AG20443 (cell line): ENCODE results near the gene GABBR2.
"Not testable (repeated sequence)": the region's sequence is repeated elsewhere in the genome, so short reads cannot be mapped to it uniquely, and the experiment has no call there.

ENCODE experiments used
- DNase-seq: peaks from one replicate; pipeline ENCODE4 v3.0.0; 2012; ENCODE audit warnings: low spot score, mixed read lengths

Gene GABBR2

DNA sequence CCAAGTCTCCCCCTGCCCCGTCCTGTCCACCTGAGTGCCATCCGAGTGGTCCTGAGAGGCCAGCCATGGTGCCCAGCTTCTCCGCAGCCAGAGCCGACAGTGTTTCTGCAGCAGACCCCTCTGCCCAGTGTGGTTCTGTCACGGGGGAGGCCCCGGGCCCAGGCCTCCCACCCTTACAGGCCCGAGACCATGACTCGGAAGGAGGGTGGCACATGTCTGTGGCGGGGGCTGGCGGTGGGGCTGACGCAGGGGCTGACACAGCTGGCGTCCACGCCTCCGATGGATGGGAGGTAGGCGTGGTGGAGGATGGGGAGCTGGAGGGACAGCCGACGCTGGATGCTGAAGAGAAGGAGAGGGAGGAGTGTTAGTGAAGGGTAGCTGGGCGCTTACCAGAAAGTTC, 418.3 kb downstream of the GABBR2 start:
- no peak for DNase-seq

DNA sequence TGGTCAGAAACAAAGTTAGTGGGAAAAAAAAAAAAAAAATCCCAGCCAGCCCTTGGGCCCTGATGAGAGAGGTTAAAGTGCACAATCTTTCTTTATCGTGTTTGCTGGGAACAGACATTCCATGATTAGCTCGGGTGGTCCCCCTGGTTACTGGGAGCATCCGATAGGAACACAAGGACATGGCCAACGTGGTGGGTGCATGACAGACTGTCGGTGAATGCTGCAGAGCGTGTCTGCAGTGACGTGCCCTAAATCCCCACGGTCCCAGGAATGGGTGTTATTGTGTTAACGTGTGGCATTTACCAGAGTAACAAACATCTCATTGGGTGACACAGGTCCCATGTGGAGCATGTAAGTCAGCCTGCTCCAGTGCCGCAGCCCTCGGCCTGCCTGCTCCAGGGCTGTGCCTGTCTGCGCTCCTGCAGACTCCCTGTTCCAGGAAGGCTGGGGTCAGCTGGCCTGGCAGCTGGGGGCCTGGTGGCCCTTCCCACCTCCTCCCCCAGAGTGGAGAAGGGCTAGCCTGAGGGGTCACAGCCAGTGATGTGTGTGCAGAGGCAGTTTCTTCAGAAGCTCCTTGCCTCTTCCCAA, 419.0 kb downstream of the GABBR2 start:
- no peak for DNase-seq

DNA sequence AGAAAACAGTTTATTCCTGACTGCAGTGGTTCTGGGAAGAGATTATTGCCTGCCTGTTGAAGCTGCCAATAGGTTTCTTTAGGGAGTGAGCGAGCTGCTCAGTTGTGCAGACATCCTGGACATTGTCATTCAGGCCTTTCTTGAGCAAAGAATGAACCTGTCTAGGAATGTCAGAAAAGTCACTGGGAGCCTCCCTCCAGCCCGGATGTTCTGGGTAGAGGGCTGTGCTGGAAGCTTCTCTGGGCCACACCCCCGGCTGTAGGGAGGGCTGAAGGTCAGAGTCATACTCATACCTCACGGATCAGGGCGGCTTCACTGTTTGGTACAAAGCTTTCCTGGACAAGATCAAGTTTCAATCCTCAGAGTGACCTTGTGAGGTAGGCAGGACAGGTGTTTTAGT, 419.9 kb downstream of the GABBR2 start:
- no peak for DNase-seq

DNA sequence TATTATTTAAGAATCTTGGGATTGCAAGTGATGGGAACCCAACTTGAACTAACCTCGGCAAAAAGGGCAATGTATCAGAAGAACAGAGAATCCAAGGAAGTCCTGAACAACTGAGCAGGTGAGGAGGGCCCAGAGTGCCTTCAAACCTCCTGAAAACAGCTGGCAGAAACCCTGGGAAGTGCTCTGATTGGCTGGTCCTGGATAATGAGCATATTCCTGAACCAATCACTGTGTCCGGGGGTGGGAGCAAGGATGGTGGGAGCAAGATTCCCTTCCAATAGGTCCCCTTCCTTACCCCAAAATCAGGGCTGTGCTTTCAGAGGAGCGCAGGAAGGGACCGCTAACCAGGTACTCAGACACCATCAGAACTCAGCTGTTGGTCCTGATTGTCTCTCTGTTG, 421.4 kb downstream of the GABBR2 start:
- DNase-seq, result no peak

DNA sequence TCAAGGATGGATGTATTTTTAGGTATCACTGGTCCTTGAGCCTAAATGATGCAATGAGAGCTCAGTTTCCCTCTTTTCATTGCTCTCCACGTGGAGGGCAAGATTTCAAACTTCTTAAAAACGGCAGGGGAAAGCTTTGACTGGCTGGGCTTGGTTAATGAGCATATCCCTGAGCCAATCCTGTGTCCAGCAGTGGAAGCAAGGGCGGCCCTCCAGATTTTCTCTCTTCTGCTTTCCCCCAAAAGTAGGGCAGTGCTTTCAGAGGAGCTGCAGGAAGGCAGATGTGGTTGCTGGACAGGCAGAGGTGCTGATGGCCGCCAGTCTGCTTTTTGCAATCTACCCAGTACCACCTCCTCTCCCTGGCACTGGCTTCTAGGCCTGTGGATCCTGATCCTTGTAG, 423.3 kb downstream of the GABBR2 start:
- no peak for DNase-seq

DNA sequence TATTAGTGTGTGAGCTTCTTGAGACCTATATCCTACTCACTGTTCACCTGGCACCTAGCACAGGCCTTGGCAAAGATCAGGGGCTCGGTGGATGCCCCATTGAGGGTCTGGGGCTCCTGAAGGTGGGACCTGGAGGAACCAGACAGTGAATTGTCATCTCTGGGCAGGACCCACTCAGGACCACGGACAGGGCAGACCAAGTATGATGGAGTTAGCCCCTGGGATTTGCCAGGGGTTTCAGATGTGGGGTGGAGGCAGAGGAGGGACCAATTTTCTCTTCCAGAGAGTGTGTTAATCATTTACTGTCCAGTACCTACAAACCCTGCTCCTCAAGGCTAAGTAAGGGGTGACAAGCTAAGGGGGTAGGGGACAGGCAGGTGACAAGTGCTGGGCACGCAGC, 424.0 kb downstream of the GABBR2 start:
- DNase-seq, result no peak

DNA sequence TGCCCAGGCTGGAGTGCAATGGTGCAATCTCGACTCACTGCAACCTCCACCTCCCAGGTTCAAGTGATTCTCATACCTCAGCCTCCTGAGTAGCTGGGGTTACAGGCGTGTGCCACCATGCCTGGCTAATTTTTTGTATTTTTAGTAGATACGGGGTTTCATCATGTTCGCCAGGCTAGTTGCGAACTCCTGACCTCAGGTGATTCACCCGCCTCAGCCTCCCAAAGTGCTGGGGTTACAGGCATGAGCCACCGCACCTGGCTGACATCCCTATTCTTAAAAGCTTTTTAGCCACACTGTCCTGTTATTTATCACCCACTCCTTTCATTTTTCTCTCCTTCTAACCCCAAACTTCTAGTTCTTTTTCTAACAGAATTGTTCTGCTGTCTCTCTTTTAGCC, 425.6 kb downstream of the GABBR2 start:
- DNase-seq, result not testable (repeated sequence)

DNA sequence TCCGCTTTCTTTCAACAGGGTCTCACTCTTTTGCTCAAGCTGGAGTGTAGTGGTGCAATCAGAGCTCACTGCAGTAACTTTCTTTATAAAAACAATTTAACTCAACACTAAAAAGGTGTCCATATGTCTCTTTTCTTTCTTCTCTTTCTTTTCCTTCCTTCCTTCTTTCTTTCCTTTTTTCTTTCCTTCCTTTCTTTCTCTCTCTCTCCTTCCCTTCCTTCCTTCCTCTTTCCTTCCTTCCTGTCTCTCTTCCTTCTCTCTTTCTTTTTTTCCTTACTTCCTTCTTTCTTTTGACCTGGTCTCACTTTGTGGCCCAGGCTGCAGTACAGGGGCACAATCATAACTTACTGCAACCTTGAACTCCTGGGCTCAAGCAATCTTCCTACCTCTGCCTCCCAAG, 427.5 kb downstream of the GABBR2 start:
- no peak for DNase-seq

DNA sequence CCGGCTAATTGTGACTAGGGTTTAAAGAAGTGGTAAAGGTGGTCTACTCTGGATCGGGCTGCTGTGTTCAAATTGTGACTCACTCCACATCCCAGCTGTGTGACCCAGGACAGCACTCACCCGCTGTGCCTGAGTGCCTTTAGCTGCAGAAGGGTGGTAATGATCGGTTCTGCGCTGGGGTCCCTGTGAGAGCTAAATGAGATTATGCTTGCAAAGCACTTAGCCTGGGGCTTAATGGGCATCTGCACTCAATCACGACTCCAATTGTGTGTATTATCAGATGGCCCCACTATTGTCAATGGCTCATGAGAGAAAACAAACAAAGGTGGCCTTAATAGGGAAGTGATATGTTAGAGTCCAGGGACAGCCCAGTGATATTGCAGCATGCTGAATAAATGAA, 428.2 kb downstream of the GABBR2 start:
- no peak for DNase-seq

DNA sequence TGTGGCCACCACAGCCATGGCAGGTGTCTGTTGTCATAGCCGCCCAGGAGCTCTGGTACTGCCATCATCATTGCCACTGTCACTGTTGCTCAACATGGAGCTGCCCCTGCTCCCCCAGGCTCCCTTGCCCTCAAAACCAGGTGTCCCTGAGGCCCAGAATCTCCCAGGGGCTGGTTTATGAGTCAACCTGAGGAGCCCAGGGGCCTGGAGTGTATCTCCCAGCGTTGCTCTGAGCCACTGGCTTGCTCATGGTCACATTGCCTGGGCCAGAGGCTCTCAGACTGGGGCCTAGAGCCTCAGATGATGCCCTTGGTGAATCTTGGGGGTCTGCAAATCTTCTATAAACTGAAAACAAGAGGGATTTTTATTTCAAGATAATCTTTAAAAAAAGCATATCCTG, 428.6 kb downstream of the GABBR2 start:
- no peak for DNase-seq

DNA sequence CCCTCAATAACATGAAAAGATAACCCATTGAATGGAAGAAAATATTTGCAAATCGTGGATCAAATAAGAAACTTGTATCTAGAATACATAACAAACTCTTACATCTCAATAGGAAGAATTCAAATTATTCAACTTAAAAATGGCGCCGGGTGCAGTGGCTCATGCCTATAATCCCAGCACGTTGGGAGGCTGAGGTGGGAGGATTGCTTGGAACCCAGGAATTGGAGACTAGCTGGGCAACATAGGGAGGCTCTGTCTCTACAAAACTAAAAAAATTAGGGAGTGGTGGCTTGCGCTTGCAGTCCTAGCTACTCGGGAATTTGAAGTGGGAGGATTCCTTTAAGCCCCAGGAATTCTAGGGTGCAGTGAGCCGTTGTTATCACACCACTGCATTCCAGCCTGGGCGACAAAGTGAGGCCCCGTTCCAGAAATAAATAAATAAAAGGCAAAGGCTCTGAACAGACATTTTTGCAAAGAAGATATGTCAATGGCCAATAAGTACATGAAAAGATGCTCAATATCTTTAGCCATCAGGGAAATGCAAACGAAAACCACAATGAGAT, 431.7 kb downstream of the GABBR2 start:
- DNase-seq, result no peak

DNA sequence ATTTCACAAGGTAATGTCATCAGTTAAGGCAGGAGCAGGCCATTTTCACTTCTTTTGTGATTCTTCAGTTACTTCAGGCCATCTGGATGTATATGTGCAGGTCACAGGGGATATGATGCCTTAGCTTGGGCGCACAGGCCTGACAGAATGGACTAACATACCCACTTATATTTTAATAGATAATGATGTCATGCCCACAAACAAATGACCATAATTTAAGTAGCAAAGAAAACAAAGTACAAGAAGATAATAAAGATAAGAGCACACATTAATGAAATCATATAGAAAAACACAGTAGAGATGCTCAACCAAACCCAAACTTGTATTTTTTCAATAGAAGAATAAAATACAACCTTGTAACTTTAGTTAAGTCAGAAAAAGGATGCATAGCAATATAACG, 433.6 kb downstream of the GABBR2 start:
- DNase-seq, result no peak

DNA sequence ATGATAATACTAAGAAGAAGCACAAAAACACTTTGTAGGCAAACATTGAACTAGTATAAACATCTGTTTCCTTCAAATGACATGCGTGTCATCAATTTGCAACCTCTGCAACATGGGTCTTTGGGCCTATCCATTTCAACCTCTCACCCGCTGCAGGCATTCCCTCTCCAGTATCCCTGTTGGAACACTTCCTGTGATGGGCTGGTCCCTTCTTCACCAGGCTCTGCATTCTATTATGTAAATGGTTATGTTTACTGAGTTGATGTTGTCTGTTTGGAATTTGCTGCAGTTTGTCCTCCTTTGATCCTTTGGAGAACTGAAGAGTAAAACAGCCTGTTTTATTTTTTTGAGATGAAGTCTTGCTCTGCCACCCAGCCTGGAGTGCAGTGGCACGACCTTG, 436.7 kb downstream of the GABBR2 start:
- no peak for DNase-seq

DNA sequence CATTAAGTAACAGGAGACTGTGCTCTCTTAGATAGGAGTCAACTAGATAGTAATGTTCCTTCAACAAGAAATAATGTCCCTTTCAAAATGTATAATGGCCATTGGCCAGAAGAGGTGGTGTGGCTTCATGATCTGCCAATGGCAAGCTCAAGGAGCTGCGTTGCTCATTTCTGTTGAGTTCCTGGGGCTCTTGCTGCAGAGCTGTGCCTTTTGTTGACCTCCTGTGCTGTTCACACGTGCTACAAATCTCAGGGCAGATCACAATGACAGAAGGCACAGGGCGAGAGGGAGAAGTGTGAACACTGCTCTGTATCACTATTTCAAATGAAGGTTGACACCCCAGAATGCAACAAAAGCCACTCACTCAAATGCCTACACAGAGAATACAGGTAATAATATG, 437.3 kb downstream of the GABBR2 start:
- DNase-seq, result no peak

DNA sequence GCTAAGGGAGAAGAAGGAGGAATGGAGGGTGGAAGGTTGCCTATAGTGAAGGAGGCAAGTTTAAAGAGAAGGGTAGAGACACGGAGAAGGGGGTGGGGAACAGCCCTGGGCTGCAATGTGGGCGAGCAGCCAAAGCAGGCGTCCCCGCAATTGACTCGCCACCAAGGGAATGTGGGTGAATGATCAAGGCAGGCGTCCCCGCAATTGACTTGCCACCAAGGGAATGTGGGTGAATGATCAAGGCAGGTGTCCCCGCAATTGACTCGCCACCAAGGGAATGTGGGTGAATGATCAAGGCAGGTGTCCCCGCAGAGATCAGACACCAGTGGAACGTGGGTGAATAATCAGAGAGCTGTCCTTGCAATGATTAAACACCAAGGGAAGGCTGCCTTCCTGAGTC, 438.5 kb downstream of the GABBR2 start:
- DNase-seq, result not testable (repeated sequence)

DNA sequence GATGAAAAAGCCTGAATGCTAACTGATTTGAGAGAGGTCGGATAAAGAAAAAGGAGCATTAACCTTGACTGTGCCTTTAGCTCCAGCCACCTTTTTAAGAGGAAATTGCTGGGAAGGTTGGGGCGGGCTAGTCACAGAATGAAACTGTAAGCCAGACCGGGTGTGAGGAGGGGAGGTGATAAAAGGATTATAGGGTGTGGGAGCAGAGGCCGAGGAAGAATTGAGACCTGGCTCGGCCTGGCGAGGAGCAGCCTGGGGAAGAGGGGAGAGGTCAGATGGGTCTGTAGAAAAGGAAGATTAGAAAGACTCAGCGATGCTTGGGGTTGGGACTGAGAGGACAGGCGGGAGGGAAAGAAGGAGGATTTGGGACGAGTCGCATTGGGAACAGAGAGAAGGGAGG, 439.1 kb downstream of the GABBR2 start:
- not testable (repeated sequence) for DNase-seq

DNA sequence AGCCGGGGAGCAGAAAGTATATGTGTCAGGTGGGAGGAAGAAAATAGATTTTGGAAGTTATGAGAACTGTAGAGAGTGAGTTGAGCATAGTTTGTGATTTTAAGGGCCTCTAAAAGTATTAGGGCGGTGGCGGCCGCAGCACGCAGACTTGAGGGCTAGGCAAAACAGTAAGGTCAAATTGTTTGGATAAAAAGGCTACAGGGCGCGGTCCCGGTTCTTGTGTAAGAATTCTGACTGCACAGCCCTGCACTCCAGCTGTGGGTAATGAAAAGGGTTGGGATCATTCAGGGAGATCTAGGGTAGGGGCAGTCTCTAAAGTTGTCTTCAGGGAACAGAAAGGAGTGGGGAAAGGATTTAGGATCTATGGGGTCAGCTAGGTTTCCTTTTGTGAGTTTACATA, 441.2 kb downstream of the GABBR2 start:
- DNase-seq, result not testable (repeated sequence)

DNA sequence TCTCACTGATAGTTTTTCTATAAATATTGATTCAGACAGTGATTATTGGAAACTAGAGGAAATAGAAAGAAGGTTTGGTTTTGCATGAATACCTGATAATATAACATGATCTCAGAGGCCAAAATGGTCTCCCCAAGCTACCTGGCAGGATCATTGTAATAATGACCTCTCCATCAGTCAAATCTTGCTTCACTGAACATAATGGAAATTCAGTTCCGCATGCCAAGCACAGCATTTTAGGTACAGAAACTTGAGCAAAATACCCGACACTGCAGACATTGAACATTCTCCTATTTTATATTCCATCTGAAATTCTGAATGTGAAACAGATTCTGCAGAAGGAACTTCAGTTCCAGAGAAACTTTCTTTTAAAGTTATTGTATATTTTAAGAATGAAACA, 444.2 kb downstream of the GABBR2 start:
- no peak for DNase-seq

DNA sequence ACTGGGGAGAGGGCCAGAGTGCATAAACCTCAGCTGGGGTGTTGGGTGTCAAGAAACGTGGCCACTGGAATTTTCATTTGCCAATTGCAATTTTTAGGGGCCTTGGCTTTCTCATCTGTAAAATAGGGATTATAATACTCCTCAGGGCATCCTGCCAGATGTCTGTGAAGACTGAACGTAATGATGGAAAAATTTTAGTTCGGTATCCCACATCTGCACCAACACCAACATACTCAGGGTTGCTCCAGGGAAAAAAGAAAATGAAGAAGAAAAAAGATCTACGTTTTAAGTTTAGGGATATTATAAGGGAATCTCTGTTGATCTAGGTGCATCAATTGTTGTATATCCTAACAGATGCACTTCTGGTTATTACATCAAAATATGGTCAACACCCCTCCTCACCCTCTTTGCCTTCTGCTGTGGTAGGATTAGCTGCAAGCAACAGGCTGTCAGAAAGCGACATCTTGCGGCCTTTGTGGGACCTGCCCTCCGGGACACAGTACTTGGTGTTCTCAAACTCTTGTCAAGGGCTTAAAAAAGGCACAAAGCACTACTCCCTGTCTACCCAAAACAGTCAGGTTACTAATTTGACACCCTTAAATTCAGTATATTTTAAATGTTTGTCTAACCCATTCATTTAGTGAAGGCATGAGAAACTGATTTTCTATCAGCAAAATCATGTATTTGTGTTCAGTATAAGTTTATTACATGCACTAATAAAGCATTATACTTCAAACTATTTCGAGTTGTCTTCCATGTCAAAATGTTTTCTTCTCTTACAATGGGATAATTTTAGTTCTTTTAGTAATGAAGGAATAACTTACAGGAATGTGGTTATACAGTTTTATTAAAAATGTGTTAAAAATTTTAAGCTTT, 445.0 kb downstream of the GABBR2 start:
- DNase-seq, result peak; percentile 87

DNA sequence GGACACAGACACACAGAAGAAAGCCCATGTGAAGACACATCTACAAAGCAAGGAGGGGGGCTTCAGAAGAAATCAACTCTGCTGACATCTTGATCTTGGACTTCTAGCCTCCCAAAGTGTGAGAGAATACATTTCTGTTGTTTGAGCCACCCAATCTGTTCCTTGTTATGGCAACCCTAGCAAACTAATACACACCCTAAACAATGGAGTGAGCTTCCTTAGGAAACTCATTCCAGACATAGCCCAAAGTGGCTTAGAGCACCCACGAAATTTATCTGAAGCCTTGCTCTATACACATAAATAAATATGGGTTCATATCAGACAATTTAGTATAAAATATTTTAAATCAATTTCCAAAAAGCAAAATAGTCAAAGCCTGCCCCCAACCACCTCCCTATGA, 445.7 kb downstream of the GABBR2 start:
- DNase-seq, result peak; percentile 6

DNA sequence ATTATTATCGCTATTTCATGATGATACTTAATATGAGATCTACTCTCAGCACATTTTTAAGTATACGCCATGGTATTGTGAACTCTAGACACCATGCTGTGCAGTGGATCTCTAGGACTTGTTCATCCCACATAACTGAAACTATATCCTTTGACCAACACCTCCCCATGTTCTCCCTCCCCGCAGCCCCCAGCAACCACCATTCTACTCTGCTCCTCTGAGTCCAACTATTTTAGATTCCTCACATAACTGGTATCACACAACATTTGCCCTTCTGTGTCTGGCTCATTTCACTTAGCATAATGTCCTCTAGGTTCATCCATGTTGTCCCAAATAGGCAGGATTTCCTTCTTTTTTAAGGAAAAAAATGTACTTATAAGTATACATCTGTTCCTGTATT, 446.7 kb downstream of the GABBR2 start:
- no peak for DNase-seq

DNA sequence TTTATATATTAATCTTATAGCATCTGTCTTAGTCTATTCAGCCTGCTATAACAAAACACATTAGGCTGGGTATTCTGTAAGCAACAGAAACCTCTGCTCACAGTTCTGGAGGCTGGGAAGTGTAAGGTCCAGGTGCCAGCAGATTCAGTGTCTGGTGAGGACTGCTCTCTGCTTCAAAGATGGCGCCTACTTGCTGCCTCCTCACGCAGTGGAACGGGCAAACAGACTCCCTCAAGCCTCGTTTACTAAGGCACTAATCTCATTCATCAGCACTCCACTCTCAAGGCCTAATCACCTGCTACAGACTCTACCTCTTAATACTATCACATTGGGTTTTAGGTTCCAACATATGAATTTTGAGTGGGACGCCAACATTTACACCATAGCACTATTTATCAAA, 448.1 kb downstream of the GABBR2 start:
- no peak for DNase-seq

DNA sequence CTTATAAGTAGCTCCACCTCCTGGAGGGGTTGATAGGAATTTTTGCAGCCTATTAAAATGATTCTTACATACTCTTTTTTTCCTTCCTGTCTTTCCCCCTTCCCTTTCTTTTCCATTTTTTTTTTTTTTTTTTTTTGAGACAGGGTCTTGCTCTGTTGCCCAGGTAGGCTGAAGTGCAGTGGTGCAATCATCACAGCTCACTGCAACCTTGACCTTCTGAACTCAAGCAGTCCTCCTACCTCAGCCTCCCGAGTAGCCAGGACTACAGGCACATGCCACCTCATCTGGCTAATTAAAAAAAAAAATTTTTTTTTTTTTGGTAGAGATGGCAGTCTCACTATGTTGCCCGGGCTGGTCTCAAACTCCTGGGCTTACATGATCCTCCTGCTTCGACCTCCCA, 448.9 kb downstream of the GABBR2 start:
- no peak for DNase-seq

DNA sequence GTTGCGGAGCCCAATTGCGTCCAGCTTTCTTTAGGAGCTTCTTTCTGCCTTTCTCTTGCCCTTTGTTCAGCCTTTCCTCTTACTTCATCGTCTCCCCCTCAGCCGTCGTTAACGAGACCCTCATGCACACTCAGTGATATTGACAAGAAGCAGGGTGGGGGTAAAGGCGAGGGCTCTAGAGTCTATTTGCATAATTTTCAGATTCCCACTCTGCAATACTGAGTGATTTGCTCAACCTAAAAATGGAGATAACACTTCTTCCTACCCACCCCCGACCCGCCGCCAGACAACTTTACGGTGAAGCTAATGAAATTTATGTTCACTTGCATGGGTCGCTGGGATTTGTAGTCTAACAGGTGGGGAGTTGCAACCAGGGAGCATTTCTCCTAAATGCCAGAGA, 452.0 kb downstream of the GABBR2 start:
- DNase-seq, result no peak
